SK-N-SH treated with all-trans-retinoic acid at 6 μM for 48 hours (cell line): ENCODE measurements around the gene OR2T1.
"Not testable (repeated sequence)": the region's sequence is repeated elsewhere in the genome, so short reads cannot be mapped to it uniquely, and the experiment has no call there.

Experiments
- ARNTL ChIP-seq: fragments of 450-650 bp; formaldehyde crosslinking; IDR thresholded peaks from 2 replicates; pipeline ENCODE4 v1.5.0; 2020; ENCODE audit warnings: low read depth, mild to moderate bottlenecking, moderate library complexity, borderline replicate concordance
- CSRNP3 ChIP-seq: fragments of 250-450 bp; sonication (Bioruptor Pico); IDR thresholded peaks from 2 replicates; pipeline ENCODE4 v1.5.1; 2021; ENCODE audit warnings: mild to moderate bottlenecking, moderate library complexity
- ESRRG ChIP-seq: fragments of 250-450 bp; sonication (Bioruptor Pico); IDR thresholded peaks from 2 replicates; pipeline ENCODE4 v1.6.1; 2021; ENCODE audit warnings: mild to moderate bottlenecking
- POU6F1 ChIP-seq: fragments of 250-450 bp; sonication (Bioruptor Pico); IDR thresholded peaks from 2 replicates; pipeline ENCODE4 v1.8.0; 2021; ENCODE audit warnings: low read depth, mild to moderate bottlenecking, moderate library complexity, borderline replicate concordance
- TCF4 ChIP-seq: fragments of 250-450 bp; sonication (Bioruptor Pico); IDR thresholded peaks from 2 replicates; pipeline ENCODE4 v1.8.0; 2021; ENCODE audit warnings: mild to moderate bottlenecking, moderate library complexity, borderline replicate concordance
- TSHZ2 ChIP-seq: fragments of 250-450 bp; sonication (Bioruptor Pico); IDR thresholded peaks from 2 replicates; pipeline ENCODE4 v1.5.0; 2020; ENCODE audit warnings: mild to moderate bottlenecking, moderate library complexity
- ZFP3 ChIP-seq: fragments of 250-450 bp; sonication (Bioruptor Pico); IDR thresholded peaks from 2 replicates; pipeline ENCODE4 v1.5.0; 2020; ENCODE audit warnings: mild to moderate bottlenecking, moderate library complexity
- ZFP30 ChIP-seq: fragments of 450-650 bp; formaldehyde crosslinking; IDR thresholded peaks from 2 replicates; pipeline ENCODE4 v1.5.0; 2022; ENCODE audit warnings: mild to moderate bottlenecking, moderate library complexity
- ZNF565 ChIP-seq: fragments of 450-650 bp; formaldehyde crosslinking; conservative IDR thresholded peaks from 2 replicates; pipeline ENCODE4 v1.5.0; 2020; ENCODE audit warnings: low read depth, mild to moderate bottlenecking, moderate library complexity
- ZNF70 ChIP-seq: fragments of 450-650 bp; formaldehyde crosslinking; IDR thresholded peaks from 2 replicates; pipeline ENCODE4 v1.5.0; 2020; ENCODE audit warnings: mild to moderate bottlenecking, moderate library complexity
- ZNF8 ChIP-seq: fragments of 450-650 bp; formaldehyde crosslinking; IDR thresholded peaks from 2 replicates; pipeline ENCODE4 v1.5.0; 2020; ENCODE audit warnings: mild to moderate bottlenecking, moderate library complexity
- TF ChIP-seq, protein P1 (sequence below): fragments of 250-450 bp; sonication (Bioruptor Pico); IDR thresholded peaks from 2 replicates; pipeline ENCODE4 v1.8.0; 2020; ENCODE audit warnings: mild to moderate bottlenecking, moderate library complexity, borderline replicate concordance

- TF ChIP-seq ZNF565 (CRISPR knock-in tag); CSRNP3 (CRISPR knock-in tag); ZNF8; ARNTL (CRISPR knock-in tag); TCF4; POU6F1 (CRISPR knock-in tag); ZFP3 (CRISPR knock-in tag); ZNF70 (CRISPR knock-in tag); ESRRG (CRISPR knock-in tag); ZFP30; TSHZ2 (CRISPR knock-in tag): not testable (repeated sequence)
- TF ChIP-seq, protein P1, sequence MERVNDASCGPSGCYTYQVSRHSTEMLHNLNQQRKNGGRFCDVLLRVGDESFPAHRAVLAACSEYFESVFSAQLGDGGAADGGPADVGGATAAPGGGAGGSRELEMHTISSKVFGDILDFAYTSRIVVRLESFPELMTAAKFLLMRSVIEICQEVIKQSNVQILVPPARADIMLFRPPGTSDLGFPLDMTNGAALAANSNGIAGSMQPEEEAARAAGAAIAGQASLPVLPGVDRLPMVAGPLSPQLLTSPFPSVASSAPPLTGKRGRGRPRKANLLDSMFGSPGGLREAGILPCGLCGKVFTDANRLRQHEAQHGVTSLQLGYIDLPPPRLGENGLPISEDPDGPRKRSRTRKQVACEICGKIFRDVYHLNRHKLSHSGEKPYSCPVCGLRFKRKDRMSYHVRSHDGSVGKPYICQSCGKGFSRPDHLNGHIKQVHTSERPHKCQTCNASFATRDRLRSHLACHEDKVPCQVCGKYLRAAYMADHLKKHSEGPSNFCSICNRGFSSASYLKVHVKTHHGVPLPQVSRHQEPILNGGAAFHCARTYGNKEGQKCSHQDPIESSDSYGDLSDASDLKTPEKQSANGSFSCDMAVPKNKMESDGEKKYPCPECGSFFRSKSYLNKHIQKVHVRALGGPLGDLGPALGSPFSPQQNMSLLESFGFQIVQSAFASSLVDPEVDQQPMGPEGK: not testable (repeated sequence)
Measured at GRCh38 chr1:248455045-248455444, 52.2 kb downstream of the OR2T1 start.
